HG03460 (cell line): Measurements from ENCODE around the gene ITGAX.

Source experiments
- ATAC-seq: cut with Tn5 transposase; IDR thresholded peaks from one replicate; pipeline ENCODE4 v1.9.1; 2021; ENCODE audit not compliant: unreplicated experiment

ITGAX gene

DNA sequence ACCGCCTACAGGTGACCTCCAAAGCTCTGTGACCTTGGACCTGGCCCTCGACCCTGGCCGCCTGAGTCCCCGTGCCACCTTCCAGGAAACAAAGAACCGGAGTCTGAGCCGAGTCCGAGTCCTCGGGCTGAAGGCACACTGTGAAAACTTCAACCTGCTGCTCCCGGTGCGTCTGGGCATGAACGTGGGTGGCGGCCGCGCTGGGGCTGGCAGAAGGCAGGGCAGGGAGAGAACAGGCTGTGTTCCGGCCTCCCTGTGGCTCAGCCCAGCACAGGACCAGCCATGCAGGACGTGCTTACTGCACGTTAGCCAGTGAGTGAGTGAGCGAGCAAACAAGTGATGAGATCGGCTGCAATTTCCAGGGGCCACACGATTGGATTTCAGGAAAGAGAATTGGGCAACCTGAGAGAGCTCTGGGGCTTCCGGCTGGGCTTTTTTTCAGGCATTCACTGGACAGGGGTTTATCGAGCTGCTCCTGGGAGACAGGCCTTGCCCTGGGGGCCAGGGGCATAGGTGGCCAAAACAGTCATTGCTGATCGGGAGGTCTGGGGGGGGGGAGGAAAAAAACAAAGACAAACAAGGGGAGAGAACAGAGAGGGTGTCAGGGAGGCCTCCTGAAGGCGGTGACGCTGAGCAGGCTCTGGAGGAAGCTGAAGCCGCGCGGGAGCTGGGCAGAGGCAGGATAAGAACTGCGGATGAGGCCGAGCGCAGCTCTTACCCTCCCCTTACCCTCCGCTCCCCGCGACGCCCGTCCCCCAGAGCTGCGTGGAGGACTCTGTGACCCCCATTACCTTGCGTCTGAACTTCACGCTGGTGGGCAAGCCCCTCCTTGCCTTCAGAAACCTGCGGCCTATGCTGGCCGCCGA is 16.9 kb downstream of the ITGAX start:
- ATAC-seq = no peak

DNA sequence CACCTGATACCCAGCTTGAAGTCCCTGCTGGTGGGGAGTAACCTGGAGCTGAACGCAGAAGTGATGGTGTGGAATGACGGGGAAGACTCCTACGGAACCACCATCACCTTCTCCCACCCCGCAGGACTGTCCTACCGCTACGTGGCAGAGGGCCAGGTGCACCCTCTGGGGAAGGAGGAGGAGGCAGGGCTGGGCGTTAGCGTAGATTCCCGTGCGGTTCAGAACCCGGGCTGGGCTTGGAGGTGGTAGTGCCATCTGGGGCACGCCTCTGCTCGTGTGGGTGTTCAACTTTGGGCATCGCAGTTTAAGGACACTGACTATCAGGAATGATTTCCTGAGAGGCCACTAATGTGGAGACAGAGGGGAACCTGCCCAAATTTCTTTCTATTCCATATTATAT is 18.3 kb downstream of the ITGAX start:
- no peak for ATAC-seq

DNA sequence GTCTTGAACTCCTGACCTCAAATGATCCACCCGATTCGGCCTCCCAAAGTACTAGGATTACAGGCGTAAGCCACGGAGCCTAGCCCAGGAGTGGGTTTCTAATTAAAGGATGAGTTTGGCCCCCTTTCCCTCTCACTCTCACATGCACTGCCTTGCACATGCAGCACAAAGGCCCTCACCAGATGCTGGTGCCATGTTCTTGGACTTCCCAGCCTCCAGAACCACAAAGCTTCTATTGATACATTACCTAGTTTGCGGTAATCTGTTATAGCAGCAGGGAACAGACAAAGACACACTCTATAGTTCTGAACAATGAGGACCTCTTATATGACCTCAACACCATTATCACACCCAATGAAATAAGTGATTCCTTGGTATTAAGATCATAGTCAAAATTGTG is 20.3 kb downstream of the ITGAX start:
- ATAC-seq = no peak

DNA sequence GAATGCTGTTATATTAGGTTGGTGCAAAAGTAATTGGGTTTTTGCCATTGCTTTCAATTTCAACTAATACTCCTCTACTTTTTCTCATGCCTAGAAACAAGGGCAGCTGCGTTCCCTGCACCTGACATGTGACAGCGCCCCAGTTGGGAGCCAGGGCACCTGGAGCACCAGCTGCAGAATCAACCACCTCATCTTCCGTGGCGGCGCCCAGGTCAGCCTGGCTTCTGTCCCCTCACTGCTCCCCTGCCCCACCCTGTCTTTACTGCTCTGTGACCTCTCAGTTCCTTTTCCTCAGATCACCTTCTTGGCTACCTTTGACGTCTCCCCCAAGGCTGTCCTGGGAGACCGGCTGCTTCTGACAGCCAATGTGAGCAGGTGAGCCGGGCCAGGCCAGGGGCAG is 21.7 kb downstream of the ITGAX start:
- ATAC-seq = no peak

DNA sequence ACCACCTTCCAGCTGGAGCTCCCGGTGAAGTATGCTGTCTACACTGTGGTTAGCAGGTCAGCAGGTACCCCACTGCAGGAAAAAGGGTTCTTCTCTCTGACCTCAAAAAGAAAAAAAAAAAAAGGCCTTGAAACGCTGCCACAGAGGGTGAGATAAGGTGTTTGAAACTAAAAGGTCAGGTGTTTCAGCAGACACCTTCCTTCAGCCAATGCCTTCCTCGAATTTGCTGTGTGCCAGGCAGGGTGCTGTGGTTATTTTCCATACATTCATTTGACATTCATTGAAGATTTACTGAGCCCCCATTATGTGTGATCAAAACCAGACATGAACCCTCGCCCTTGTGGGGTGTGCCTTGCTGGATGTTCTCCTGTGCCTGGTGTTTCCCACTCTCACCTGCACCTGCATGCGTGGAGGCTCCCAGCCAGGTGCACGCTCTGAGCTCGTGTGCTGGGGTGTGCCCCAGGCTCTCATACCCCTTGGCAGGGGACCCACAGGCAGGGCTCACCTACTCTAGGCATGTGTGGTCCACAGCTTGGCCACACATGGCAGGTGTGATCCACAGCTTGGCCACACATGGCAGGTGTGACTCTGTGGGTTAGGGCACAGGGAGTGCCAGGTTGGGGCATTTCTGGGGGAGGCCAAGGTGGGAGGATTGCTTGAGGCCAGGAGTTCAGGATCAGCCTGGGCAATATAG is 22.4 kb downstream of the ITGAX start:
- no peak for ATAC-seq

DNA sequence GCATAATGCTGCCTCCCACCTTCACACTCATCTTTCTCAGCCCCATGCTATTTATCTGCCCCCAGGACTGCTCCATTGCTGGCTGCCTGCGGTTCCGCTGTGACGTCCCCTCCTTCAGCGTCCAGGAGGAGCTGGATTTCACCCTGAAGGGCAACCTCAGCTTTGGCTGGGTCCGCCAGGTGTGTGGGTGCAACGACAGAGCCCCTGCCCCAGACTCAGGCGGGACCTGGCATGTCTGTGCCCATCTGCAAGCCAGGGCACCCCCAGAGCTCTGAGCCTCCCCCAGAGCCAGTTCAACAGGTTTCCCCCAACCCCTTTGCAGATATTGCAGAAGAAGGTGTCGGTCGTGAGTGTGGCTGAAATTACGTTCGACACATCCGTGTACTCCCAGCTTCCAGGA is 25.2 kb downstream of the ITGAX start:
- ATAC-seq = no peak

DNA sequence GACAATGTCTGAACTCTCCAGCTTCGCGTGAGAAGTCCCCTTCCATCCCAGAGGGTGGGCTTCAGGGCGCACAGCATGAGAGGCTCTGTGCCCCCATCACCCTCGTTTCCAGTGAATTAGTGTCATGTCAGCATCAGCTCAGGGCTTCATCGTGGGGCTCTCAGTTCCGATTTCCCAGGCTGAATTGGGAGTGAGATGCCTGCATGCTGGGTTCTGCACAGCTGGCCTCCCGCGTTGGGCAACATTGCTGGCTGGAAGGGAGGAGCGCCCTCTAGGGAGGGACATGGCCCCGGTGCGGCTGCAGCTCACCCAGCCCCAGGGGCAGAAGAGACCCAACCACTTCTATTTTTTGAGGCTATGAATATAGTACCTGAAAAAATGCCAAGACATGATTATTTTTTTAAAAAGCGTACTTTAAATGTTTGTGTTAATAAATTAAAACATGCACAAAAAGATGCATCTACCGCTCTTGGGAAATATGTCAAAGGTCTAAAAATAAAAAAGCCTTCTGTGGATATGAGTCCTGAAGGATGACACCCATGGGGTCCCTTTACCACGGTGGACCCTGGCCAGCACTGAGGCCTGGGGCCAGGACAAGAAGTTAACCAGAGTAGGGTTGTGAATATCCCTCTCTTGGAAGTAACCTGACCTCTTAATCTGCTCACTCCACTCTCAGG is 27.6 kb downstream of the ITGAX start:
- ATAC-seq = no peak

DNA sequence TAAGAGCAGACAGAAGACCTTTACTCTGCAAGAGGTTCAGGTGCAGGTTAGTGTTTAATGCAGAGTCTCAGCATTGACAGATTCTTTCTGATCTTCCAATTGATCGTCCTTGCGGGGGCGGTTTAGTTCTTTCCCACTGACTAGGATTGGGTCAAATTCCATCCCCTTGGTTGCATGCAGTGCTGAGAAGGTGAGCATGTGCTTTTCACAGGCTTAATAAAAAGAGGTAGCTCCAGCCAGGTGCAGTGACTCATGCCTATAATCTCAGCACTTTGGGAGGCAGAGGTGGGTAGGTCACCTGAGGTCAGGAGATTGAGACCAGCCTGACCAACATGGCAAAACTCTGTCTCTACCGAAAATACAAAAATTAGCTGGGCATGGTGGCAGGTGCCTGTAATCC is 30.7 kb downstream of the ITGAX start:
- no peak for ATAC-seq

DNA sequence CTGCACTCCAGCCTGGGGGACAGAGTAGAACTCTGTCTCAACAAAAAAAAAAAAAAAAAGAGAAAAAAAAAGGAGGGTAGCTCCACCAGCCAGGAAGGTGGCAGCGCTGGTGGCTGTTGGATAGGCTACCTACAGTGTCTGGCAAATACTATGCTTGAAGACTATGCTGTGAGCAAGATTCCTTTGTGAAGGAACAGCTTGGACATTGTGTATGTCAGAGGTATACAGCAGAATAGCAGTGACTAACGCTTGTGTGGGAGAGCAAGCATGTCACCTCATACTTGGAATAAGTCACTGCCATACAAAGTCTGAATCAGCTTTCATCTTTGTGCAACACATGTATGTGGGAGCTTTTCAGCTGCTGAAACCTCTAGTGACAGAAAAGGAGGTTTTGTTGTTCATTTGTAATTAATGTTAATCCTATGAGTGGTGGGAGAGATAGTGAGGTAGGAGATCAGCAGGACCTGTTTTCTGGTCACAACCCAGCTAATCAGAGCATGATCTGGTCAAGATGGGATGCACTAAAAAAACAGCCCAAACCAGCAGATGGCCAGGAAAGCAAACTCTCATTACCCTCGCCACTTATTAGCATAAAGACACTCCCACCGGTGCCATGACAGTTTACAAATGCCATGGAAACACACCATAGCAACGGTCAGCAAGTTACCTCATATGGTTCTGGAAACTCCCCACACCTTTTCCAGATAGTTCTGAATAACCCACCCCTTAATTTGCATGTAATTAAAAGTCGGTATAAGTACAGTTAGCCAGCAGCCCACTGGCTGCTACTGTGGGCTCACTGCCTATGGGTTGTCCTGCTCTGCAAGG is 31.4 kb downstream of the ITGAX start:
- no peak for ATAC-seq

DNA sequence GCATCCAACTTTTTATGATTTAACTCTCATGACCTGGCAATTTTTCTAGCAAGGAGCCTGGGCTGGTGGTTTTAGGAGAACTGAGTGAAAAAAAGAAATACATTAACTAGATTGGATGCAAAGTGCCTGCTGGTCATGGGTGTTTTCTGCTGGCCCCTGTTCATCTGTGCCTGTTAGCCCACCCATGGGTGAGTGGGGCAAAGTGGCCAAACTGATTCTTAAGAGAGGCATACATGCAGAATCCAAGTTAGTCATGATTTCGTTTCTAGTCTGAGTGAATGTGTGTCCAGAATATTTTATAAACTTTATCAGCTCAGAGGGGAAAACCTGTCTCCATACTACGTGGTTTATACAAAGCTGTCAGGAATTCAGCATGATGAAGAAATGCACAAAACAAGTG is 33.6 kb downstream of the ITGAX start:
- no peak for ATAC-seq

DNA sequence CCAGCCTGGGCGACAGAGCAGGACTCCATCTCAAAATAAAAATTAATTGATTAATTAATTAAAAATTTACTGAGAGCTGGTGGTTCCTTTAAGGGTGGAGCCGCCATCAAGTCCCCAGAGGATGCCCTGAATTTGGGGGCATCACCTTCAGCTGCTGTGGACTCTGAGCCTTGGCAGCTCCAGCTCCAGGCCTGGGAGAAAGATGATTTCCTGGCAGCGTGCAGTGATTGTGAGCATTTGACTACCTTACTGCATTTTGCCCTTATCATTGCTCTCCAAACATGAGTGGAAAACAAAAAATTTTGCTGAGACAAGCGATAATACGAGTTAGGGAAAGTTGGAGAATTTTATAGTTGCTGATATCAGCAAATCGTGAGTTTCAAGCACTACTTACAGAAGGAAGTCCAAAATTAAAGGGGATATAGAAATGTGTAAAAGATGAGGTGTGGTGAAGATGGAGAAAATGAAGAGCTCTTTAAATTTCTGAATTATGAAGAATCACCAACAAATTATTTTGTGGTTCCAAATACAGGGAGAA is 35.6 kb downstream of the ITGAX start:
- no peak for ATAC-seq

DNA sequence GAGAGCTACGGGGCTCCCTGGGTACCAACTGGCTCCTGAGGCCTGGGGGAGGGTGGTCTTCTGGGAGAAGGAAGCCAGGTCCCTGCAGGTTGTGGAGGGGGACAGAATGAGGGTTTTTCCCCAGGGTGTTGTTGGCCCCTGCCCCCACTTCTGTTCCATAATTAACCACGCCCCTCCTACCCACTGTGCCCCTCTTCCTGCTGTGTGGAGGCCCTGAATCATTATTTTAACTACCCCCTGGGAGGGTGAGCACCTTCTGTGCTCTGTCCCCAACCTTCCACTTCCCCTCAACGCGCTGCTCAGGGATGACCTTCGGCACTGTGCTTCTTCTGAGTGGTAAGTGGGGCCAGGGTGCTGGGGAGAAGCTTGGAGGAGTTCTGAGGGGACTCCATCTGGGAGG is 38.1 kb downstream of the ITGAX start, which contains the start of gene ITGAD:
Gene ITGAD, plus strand, starts transcription at position 280 of the 400 bp plus-strand sequence. Its CDS starts 26 bp downstream, at position 306.
- ATAC-seq = no peak

DNA sequence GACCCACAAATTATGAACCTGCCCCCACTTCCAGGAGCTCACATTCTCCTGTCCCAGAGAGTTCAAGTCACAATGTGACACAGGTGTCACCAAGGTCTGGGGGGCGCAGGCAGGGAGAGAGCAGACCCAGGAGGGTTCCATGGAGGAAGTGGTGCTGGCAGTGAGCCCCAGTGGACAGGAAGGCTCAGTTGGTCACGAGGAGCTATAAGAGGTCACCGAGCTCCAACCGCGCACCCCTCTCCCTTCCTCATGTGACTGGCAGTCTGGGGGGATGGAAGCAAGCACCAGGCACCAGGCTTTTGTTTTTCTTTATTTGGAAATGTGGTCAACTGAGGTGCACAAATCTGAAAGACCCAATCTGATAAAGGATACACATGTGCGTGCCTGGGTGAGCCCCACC is 40.7 kb downstream of the ITGAX start:
- no peak for ATAC-seq

DNA sequence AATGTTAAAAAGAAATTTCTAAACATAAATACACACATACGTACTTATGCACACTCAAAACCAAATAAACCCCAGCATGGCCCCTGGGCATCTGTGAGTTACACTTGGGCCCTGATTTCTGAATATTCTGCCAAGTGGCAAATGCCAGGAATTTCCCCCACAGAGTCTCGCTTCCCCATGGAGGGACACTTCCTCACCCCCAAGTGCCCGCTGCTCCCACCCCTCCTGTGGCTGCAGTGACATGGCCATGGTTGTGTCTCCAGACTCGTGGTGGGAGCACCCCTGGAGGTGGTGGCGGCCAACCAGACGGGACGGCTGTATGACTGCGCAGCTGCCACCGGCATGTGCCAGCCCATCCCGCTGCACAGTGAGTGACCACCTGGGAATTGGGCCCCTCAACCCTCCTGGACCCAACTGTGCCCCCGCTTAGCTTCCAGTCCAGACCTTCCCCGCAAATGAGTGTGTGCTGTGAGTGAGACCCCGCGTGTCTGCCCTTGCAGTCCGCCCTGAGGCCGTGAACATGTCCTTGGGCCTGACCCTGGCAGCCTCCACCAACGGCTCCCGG is 42.2 kb downstream of the ITGAX start:
- ATAC-seq = no peak

DNA sequence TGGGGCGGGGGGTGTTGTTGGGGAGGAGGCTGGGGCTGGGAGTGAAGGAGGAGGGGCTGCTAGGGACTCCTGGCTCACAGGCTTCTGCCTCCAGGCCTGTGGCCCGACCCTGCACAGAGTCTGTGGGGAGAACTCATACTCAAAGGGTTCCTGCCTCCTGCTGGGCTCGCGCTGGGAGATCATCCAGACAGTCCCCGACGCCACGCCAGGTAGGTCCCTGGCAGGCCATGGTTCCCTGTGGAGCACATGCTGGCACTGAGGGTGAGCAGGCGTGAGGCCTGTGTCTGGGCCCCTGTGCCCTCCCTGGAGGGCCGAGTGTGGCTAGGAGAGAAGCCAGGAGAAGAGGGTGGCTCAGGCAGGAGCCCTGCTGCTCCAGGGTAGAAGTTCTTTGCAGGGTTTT is 42.7 kb downstream of the ITGAX start:
- ATAC-seq = no peak

DNA sequence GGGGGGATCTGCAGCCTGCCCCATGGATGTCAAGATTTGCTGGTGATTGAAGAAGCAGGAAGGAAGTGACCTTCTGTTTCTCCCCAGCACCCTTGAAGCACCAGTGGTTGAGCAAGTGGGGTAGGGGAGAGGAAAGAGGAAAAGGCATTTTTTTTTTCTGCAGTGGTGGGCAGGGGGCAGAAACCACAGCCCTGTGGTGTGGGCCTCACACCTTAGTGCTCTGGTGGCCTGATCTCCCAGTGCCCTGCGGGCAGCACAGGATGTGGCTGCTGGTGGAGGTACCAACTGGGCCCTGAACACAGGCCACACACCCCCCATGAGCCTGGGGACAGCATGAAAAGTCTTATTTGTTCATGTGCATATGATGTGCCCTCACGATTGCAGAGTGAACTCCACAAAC is 45.2 kb downstream of the ITGAX start:
- ATAC-seq = no peak

DNA sequence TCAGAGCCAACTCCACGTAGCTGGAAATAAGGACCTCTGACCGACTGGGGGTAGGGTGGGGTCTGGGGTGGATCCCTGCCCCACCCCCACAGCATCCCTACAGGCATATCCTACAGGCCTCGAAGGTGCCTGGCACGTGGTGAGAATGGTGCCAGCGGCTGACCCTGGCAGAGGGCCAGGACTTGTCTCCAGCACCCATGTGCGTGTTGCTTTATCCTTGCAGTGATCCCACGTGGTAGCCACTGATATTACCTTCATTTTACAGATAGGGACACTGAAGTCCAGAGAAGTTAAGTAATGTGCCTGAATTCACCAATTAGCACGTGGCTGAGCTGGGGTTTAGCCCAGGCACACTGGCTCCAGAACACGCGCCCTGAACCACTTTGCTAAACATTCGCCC is 46.5 kb downstream of the ITGAX start:
- no peak for ATAC-seq

DNA sequence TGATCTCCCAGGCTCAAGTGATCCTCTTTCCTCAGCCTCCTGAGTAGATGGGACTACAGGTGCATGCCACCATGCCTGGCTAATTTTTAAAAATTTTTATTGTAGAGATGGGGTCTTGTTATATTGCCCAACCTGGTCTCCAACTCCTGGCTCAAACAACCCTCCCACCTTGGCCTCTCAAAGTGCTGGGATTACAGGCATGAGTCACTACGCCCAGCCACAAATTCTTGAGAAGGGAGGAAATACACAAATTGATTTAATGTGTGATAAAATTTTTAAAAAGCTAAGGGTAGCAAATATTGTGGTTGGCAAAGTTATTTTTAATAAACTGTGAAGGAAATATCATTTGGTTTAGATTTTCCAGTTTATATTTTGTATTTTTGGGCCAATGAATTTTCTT is 47.7 kb downstream of the ITGAX start:
- no peak for ATAC-seq

DNA sequence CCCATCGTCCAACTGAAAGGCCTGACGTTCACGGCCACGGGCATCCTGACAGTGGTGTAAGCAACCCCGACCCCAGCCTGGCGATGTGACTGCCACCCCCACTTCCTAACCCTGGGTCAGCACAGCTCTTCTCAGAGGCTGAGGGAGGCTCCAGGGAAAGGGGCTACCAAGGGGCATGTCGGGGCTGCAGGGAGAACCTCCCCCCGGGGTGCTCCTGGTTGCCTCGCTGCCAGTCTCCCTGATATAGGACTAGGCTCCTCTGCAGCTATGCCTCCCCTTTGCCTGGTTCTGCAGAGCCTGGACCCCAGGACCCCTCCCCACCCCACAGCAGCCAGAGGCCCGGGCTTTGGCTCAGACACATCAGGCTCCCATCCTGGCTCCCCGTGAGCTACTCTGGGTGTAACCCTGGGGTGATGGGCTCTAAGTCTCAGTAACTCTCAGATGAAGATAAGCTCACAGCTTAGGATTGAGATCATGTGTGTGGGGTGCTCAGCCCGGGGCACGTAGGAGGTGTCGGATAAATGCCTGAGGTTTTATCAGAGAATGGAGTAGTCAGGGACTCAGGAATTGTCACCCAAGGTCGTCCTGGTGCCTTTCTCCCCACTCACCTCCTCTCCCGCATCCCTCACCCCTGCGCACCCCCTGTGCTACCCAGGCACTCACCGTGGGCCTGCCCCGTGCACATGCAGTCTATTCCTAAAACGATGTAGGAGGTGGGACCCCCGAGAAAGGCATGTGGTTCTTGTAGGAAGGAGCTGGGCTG is 48.8 kb downstream of the ITGAX start:
- no peak for ATAC-seq
